NCI-H2171 treated with DMSO at 0.1 percent for 48 hours (cell line): ENCODE data around the gene THRB.

ENCODE experiments used
- DNase-seq: peaks from one replicate; lab custom pipeline; 2025; lab: John Stamatoyannopoulos, UW

The THRB gene

DNA sequence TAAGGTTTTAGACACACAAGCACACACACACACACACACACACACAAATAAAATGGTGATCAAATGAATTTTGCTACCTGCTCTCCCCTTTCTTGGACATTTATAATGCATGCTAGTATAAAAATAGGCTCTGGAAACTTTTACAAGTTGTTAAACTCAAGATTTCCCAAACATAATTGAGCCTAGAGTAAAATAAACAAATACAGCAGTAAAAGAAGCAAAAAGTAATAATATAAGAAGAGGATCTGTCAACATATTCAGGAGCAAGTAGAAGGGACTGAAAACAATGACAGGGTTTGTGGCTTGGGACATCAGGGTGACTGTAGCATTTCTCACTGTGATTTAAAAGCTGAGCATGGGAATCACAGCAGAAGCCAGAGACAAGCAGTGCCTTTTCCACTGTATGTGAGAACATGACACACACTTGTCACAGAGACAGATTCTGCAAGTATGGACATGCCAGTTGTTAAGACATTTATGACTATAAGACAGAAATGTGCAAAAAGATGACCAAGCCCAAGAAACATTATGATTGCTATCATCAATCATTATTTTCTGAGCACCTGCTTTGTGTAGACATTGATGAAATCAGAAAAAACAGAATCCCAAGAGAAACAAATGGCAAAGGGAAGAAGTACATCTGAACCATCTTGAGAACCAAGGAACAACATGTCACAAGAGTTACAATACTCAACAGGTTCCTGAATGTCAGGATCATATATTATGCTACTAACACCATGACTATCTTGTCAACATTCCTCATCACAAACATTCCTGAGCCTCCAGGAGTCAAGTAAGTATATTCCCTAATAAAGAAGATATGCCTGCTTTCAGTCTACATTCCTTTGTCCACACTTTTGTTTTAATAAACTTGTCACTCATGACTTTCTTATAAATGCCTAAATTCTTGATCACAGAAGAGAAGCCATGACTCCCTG lies 7.1 kb downstream of the THRB start:
- no peak for DNase-seq

DNA sequence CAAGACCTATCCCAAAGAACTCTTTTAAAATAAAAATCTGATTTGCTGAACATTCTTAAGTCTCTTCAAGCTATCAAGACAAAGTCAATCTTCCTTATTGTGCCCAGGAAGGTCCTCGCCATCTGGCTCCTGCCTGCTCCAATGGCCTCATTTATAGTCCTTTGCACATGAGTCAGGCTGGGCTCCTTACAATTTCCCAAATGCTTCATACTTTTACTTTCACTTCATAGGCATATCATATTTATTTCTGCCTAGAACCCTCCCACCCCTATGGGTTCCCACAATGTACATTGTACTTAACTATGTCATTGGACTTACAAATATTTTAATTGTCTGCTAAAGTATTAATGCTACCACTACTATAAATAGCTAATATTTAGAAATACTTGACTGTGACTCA lies 9.1 kb downstream of the THRB start:
- DNase-seq = no peak

GRCh38 chr3:24483873-24484272 lies 10.8 kb downstream of the THRB start:
- no peak for DNase-seq

DNA sequence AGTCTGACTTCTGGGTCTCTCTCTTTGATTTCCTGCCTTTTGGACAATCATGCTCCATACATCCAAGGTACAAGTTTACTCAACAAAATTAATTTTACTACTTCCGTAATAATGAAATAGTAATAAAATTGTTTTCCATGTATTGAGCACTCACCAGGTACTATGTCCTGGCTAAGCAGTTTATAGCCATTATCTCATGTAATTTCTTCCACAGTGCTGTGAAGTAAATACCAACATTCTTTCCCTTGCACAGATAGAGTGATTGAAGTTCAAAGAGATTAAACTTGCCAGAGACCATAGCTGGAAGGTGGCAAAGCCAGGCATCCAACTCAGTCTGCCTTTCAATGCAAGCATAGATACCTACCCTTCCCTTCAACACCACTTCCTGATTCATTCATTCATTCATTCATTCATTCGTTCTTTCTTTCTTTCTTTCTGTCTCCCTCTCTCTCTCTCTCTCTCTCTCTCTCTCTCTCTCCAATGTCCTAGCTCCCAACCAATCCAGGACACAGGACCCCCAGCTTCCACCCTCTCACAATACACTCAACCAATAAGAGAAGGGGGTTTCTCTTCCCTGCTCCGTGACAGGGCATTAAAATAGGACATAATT lies 12.4 kb downstream of the THRB start:
- no peak for DNase-seq

- DNase-seq = no peak
Observed at GRCh38 chr3:24481193-24481592, 13.5 kb downstream of the THRB start.

DNA sequence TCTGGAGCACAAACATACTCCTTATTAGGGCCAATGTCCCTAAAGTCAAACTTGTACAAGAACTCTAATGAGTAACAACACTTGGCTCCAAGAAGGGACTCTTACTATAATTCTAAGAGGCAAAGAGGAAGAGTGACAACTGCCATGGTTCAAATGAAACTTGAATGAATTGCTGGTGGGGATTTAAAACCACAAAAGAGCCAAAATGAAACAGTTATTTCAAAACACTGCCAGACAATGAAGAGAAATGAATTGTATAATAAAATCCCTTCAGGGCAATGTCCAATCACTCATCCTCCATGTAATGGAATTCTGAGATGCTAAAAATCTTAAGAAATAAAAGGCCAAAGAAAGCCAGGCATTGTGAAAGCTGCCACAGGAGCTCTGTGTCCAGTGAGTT lies 14.2 kb downstream of the THRB start:
- no peak for DNase-seq

GRCh38 chr3:24479816-24480215 lies 14.8 kb downstream of the THRB start:
- no peak for DNase-seq

- DNase-seq = no peak
Observed at GRCh38 chr3:24476871-24477656, 17.6 kb downstream of the THRB start.

- no peak for DNase-seq
Observed at GRCh38 chr3:24475925-24476324, 18.7 kb downstream of the THRB start.

DNA sequence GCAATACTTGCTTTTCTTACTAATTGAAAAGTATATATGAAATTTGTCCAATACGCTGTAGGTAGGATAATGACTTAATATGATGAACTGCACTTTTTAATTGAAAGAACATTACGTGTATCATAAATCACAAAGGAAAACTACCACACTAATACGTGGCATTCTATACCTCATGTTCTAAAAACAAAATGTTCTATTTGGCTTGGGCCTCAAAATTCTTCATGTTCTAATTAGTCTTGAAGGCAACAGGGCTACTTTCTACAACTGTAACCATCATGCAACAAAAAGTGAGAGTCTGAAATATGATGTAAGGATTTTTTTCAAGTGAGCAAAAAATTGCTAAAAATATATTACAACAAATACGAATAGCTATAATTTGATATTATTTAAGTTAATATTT lies 19.8 kb downstream of the THRB start:
- DNase-seq = no peak

GRCh38 chr3:24472358-24472757 lies 22.3 kb downstream of the THRB start:
- no peak for DNase-seq

DNA sequence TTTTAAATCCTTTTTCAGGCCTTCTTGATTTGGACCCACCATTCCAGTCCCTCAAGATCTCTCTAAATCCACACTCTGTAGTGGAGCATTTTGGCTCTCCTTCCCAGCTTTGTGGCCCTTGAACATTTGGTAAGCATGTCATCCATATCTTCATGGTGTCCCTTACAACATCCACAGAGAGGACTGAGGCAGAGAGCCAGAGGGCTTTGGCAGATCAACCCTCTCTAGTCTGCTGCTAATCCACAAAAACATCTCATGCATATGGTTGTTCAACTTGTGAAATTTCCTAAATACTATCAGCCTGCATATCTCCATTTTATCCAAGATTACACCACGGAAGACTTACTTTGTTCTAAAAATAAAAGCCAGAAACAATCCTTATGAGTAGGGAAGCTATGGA lies 23.2 kb downstream of the THRB start:
- DNase-seq = no peak

- no peak for DNase-seq
Observed at GRCh38 chr3:24470277-24470676, 24.4 kb downstream of the THRB start.

- DNase-seq = no peak
Observed at GRCh38 chr3:24464389-24464788, 30.3 kb downstream of the THRB start.

DNA sequence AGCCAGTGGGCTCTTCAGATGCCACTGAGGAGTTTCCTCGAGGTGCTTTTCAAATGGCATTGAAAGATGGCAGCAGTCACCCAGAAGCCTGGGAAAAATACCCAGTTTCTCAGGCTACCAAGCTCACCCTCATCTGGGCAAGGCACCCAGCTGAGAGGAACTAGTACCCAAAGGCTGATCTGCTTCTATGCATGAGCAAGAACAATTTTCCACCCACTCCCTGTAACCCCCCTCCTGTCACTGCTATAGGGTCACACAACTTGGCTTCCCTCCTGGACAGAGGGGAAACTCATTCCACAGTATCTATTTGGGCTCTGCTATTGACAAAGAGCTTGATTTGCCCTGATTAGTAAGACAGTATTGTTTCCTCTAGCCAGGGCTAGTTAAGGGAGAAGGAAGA lies 31.9 kb downstream of the THRB start:
- DNase-seq = no peak

DNA sequence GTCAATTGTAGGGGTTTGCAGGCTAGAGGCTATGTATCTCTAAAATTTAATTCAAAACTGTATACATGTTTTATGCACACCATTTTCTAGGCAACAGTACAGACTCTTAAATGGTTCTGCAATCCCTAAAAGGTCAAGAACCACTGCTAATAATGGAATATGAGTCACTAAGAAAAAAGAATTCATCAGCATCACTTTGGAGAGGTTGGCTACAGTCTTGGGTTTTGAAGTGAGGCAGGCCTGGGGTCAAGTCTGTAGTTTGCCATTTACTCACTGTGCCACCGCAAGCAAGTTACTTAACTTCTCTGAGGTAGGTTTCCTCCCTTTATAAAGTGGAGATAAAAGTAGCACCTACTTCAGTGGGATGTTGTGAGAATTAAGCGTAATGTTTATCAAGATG lies 33.7 kb downstream of the THRB start:
- DNase-seq = no peak

DNA sequence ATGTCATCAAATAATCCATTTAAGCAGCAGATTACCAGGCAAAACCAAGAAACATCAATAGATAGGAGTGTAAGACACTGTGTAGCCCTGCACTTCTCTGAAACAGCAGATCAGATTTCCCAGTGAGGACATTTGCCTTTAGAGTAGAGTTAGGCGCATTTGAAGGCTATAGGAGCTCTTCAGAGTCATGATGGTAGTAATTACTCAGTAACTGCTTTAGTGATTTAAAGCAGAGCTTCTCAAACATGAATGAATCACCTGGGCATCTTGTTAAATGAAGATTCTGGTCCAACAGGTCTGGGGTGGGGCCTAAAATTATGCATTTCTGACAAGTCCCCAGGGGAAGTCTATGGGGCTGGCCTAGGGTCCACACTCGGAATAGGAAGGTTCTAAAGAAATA lies 36.9 kb downstream of the THRB start:
- DNase-seq = no peak

GRCh38 chr3:24454856-24455255 lies 39.8 kb downstream of the THRB start:
- no peak for DNase-seq

GRCh38 chr3:24454393-24454792 lies 40.3 kb downstream of the THRB start:
- DNase-seq = no peak

GRCh38 chr3:24451461-24452099 lies 43.1 kb downstream of the THRB start:
- DNase-seq = no peak

- no peak for DNase-seq
Observed at GRCh38 chr3:24450160-24450907, 44.3 kb downstream of the THRB start.

DNA sequence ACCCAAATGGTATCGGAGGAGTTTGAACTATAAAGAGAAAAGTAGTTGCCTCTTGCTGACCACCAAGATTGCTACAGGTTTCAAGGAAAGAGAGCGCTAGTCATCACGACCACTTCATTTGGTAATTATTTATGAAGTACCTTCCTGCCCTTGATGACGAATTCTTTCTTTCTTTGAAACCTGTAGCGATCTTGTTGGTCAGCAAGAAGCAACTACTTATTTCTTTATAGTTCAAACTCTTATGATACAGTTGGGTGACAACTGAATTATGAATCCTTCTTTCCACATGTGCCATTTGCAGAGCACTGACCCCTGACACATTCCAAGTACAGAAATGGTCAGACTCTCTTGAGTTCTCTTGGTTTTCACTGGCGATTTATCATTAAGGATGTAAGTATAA lies 46.8 kb downstream of the THRB start:
- no peak for DNase-seq
